OCI-LY1 (cell line): ENCODE data around the gene TMOD3.

Experiments
- H2AFZ ChIP-seq: fragments of 200-600 bp; sonication (generic), shearing (Covaris generic); 2 replicates; pipeline ENCODE4 v1.6.0; 2014; ENCODE audit warnings: antibody characterized with exemption, mild to moderate bottlenecking, low read length
- H3F3A ChIP-seq: fragments of 200-600 bp; sonication (generic), shearing (Covaris generic); 2 replicates; pipeline ENCODE4 v1.6.0; 2014; ENCODE audit warnings: mild to moderate bottlenecking, antibody characterized with exemption, low read length, moderate library complexity; ENCODE audit not compliant: insufficient read depth
- H3K27ac ChIP-seq: fragments of 200-600 bp; sonication (generic); 2 replicates; pipeline ENCODE4 v1.5.1; 2014; ENCODE audit warnings: low read length, mixed run types, mild to moderate bottlenecking, low read depth; ENCODE audit not compliant: poor library complexity, severe bottlenecking
- H3K27me3 ChIP-seq: fragments of 200-600 bp; sonication (generic); 2 replicates; pipeline ENCODE4 v1.6.0; 2014; ENCODE audit warnings: antibody characterized with exemption, mild to moderate bottlenecking, low read length, moderate library complexity; ENCODE audit not compliant: insufficient read depth
- H3K36me3 ChIP-seq: fragments of 200-600 bp; sonication (generic); 2 replicates; pipeline ENCODE4 v1.6.1; 2014; ENCODE audit warnings: mild to moderate bottlenecking, antibody characterized with exemption, low read length, moderate library complexity, mixed read lengths; ENCODE audit not compliant: insufficient read depth
- H3K4me1 ChIP-seq: fragments of 200-600 bp; sonication (generic); 2 replicates; pipeline ENCODE4 v1.5.1; 2014; ENCODE audit warnings: mild to moderate bottlenecking, low read length, moderate library complexity; ENCODE audit not compliant: insufficient read depth, severe bottlenecking
- H3K4me2 ChIP-seq: fragments of 200-600 bp; sonication (generic), shearing (Covaris generic); 2 replicates; pipeline ENCODE4 v1.6.1; 2014; ENCODE audit warnings: low read length
- H3K4me3 ChIP-seq: fragments of 200-600 bp; sonication (generic); 2 replicates; pipeline ENCODE4 v1.5.1; 2014; ENCODE audit warnings: low read length, low read depth, mild to moderate bottlenecking, mixed read lengths; ENCODE audit not compliant: poor library complexity, severe bottlenecking
- H3K79me2 ChIP-seq: fragments of 200-600 bp; shearing (Covaris generic); 2 replicates; pipeline ENCODE4 v1.6.1; 2016; ENCODE audit warnings: mixed run types, low read length, mixed read lengths; ENCODE audit not compliant: insufficient read depth
- H3K9ac ChIP-seq: fragments of 200-600 bp; sonication (generic), shearing (Covaris generic); 2 replicates; pipeline ENCODE4 v1.6.1; 2014; ENCODE audit warnings: mild to moderate bottlenecking, low read length, mixed read lengths
- H3K9me2 ChIP-seq: fragments of 200-600 bp; sonication (generic), shearing (Covaris generic); 2 replicates; pipeline ENCODE4 v1.6.1; 2014; ENCODE audit warnings: low read depth, mild to moderate bottlenecking, low read length, mixed read lengths
- H3K9me3 ChIP-seq: fragments of 200-600 bp; shearing (Covaris generic); 2 replicates; pipeline ENCODE4 v1.6.1; 2014; ENCODE audit warnings: low read length, mixed read lengths
- H4K20me1 ChIP-seq: fragments of 200-600 bp; sonication (generic), shearing (Covaris generic); 2 replicates; pipeline ENCODE4 v1.6.0; 2016; ENCODE audit warnings: mild to moderate bottlenecking, low read length; ENCODE audit not compliant: insufficient read depth
- CTCF ChIP-seq: fragments of 200-600 bp; sonication (generic), shearing (Covaris generic); IDR thresholded peaks from 2 replicates; pipeline ENCODE4 v1.5.1; 2017; ENCODE audit warnings: mild to moderate bottlenecking, antibody characterized with exemption, low read length, moderate library complexity, mixed read lengths
- EZH2 ChIP-seq: fragments of 200-600 bp; sonication (generic), shearing (Covaris generic); IDR thresholded peaks from 2 replicates; pipeline ENCODE4 v1.8.0; 2017; ENCODE audit warnings: borderline replicate concordance, mixed run types, mild to moderate bottlenecking, antibody characterized with exemption, low read length, moderate library complexity, mixed read lengths

TMOD3 gene

GRCh38 chr15:51793521-51794305, 35.7 kb upstream of the TMOD3 start:
- H3F3A ChIP-seq = no peaks in the 10 kb centered on the region
- no peaks in the 10 kb centered on the region for H3K9me2 ChIP-seq
- H4K20me1 ChIP-seq = no peaks in the 10 kb centered on the region
- no peak overlapping the region for H3K4me2 ChIP-seq
- H3K27me3 ChIP-seq = no peaks in the 10 kb centered on the region
- H2AFZ ChIP-seq = no peak overlapping the region
- no peak overlapping the region for H3K9ac ChIP-seq
- TF ChIP-seq EZH2 (no peak), CTCF (no peak)
- no peaks in the 10 kb centered on the region for H3K36me3 ChIP-seq
- H3K4me1 ChIP-seq = no peaks in the 10 kb centered on the region
- H3K4me3 ChIP-seq = no peak overlapping the region
- no peaks in the 10 kb centered on the region for H3K9me3 ChIP-seq
- H3K79me2 ChIP-seq = no peaks in the 10 kb centered on the region
- H3K27ac ChIP-seq = no peak overlapping the region

- Histone ChIP-seq H2AFZ (no peak overlapping the region), H3K79me2 (no peaks in the 10 kb centered on the region), H3K4me2 (no peak overlapping the region), H3K4me3 (no peak overlapping the region), H3F3A (no peaks in the 10 kb centered on the region), H3K36me3 (no peaks in the 10 kb centered on the region), H3K9ac (no peak overlapping the region), H3K27ac (no peak overlapping the region), H3K4me1 (no peaks in the 10 kb centered on the region), H3K9me2 (no peaks in the 10 kb centered on the region), H3K27me3 (no peaks in the 10 kb centered on the region), H4K20me1 (no peaks in the 10 kb centered on the region), H3K9me3 (no peaks in the 10 kb centered on the region)
- TF ChIP-seq CTCF (no peak), EZH2 (no peak)
Measured at GRCh38 chr15:51796847-51797401, 32.5 kb upstream of the TMOD3 start.

- H3K9me2 ChIP-seq = no peaks in the 10 kb centered on the region
- H3K4me3 ChIP-seq = no peak overlapping the region
- no peaks in the 10 kb centered on the region for H4K20me1 ChIP-seq
- no peaks in the 10 kb centered on the region for H3K27me3 ChIP-seq
- no peak overlapping the region for H2AFZ ChIP-seq
- no peaks in the 10 kb centered on the region for H3K36me3 ChIP-seq
- H3K4me1 ChIP-seq = no peaks in the 10 kb centered on the region
- H3K9ac ChIP-seq = no peak overlapping the region
- H3K4me2 ChIP-seq = no peak overlapping the region
- no peaks in the 10 kb centered on the region for H3K79me2 ChIP-seq
- no peak overlapping the region for H3K27ac ChIP-seq
- H3K9me3 ChIP-seq = no peaks in the 10 kb centered on the region
- no peaks in the 10 kb centered on the region for H3F3A ChIP-seq
- TF ChIP-seq CTCF = no peak
- TF ChIP-seq EZH2 = no peak
Measured at GRCh38 chr15:51798281-51798680, 31.2 kb upstream of the TMOD3 start.
